Neuronal stem cell (in vitro differentiated cells): ENCODE measurements around the gene HTRA3.

ENCODE experiments used
- DNase-seq: peaks from one replicate; pipeline ENCODE4 v3.0.0-alpha.2; 2013; ENCODE audit warnings: low spot score
- H2AFZ ChIP-seq: one replicate; pipeline ENCODE4 v1.6.1; 2013; ENCODE audit warnings: mild to moderate bottlenecking, low read length, inconsistent platforms
- H2AK5ac ChIP-seq: 2 replicates; pipeline ENCODE4 v1.6.1; 2013; ENCODE audit warnings: low read depth, mild to moderate bottlenecking, inconsistent platforms, low read length, moderate library complexity, mixed read lengths
- H2BK120ac ChIP-seq: 2 replicates; pipeline ENCODE4 v1.6.1; 2013; ENCODE audit warnings: low read depth, mild to moderate bottlenecking, inconsistent platforms, low read length, moderate library complexity, mixed read lengths
- H2BK12ac ChIP-seq: one replicate; pipeline ENCODE4 v1.6.1; 2013; ENCODE audit warnings: low read length, inconsistent platforms
- H2BK15ac ChIP-seq: 2 replicates; pipeline ENCODE4 v1.6.1; 2013; ENCODE audit warnings: mild to moderate bottlenecking, low read length, inconsistent platforms, mixed read lengths
- H2BK5ac ChIP-seq: one replicate; pipeline ENCODE4 v1.6.1; 2013; ENCODE audit warnings: inconsistent platforms, mild to moderate bottlenecking, low read length, moderate library complexity
- H3K14ac ChIP-seq: one replicate; pipeline ENCODE4 v1.6.1; 2013; ENCODE audit warnings: low read length, inconsistent platforms
- H3K18ac ChIP-seq: 2 replicates; pipeline ENCODE4 v1.6.1; 2013; ENCODE audit warnings: low read length, inconsistent platforms
- H3K23ac ChIP-seq: 2 replicates; pipeline ENCODE4 v1.6.1; 2013; ENCODE audit warnings: low read depth, mild to moderate bottlenecking, mixed read lengths, low read length, inconsistent platforms; ENCODE audit not compliant: poor library complexity
- H3K27ac ChIP-seq: replicated peaks from 3 replicates; pipeline ENCODE4 v1.5.1; 2013; ENCODE audit warnings: low read length, inconsistent platforms
- H3K27me3 ChIP-seq, 3 experiments: 2 replicates each; pipeline ENCODE4 v1.6.1; 2013; ENCODE audit warnings: low read length in 3 of 3, mild to moderate bottlenecking in 2 of 3, inconsistent platforms in 1 of 3, low read depth in 1 of 3, mixed read lengths in 1 of 3, moderate library complexity in 1 of 3; ENCODE audit not compliant: control insufficient read depth in 3 of 3, insufficient read depth in 3 of 3
- H3K36me3 ChIP-seq, 2 donors: replicated peaks in 1 of 2; 2 replicates each; pipeline ENCODE4 v1.6.1; 2013; ENCODE audit warnings: low read length in 2 of 2; ENCODE audit not compliant: control insufficient read depth in 2 of 2, insufficient read depth in 2 of 2
- H3K4ac ChIP-seq: 2 replicates; pipeline ENCODE4 v1.6.1; 2013; ENCODE audit warnings: inconsistent platforms, mild to moderate bottlenecking, low read length, moderate library complexity
- H3K4me1 ChIP-seq, 2 donors: 1 replicate in 1 of 2; 2 replicates in 1 of 2; pipeline ENCODE4 v1.6.1; 2013; ENCODE audit warnings: low read length in 2 of 2, low read depth in 1 of 2; ENCODE audit not compliant: control insufficient read depth in 2 of 2, insufficient read depth in 1 of 2
- H3K4me2 ChIP-seq: one replicate; pipeline ENCODE4 v1.6.1; 2013; ENCODE audit warnings: mild to moderate bottlenecking, low read length, inconsistent platforms; ENCODE audit not compliant: insufficient read depth, poor library complexity, severe bottlenecking
- H3K4me3 ChIP-seq, 2 donors: 2 replicates each; pipeline ENCODE4 v1.5.1; 2013; ENCODE audit warnings: low read length in 2 of 2, mild to moderate bottlenecking in 2 of 2, inconsistent platforms in 1 of 2, moderate library complexity in 1 of 2
- H3K79me1 ChIP-seq: one replicate; pipeline ENCODE4 v1.6.1; 2013; ENCODE audit warnings: low read depth, mild to moderate bottlenecking, inconsistent platforms, low read length, moderate library complexity
- H3K9ac ChIP-seq: one replicate; pipeline ENCODE4 v1.6.1; 2013; ENCODE audit warnings: mild to moderate bottlenecking, low read depth, low read length, inconsistent platforms; ENCODE audit not compliant: poor library complexity
- H3K9me3 ChIP-seq, 2 donors: replicated peaks in 1 of 2; 2 replicates each; pipeline versions ENCODE3 to v1.6.1; 2013; ENCODE audit warnings: low read length in 2 of 2, mild to moderate bottlenecking in 2 of 2, inconsistent platforms in 1 of 2, low read depth in 1 of 2, mixed read lengths in 1 of 2, moderate library complexity in 1 of 2; ENCODE audit not compliant: control insufficient read depth in 2 of 2, insufficient read depth in 1 of 2
- H4K8ac ChIP-seq: one replicate; pipeline ENCODE4 v1.6.1; 2013; ENCODE audit warnings: low read depth, mild to moderate bottlenecking, inconsistent platforms, low read length, moderate library complexity
- H4K91ac ChIP-seq: one replicate; pipeline ENCODE4 v1.6.1; 2013; ENCODE audit warnings: low read length, low read depth, mild to moderate bottlenecking, inconsistent platforms; ENCODE audit not compliant: poor library complexity
- WGBS, 2 donors: extraction: QIAGEN DNeasy Blood & Tissue Kit; methylation state at CpG; one replicate each; pipeline ENCODE4 v1.1.7; 2013; ENCODE audit warnings: missing lambda C conversion rate in 2 of 2, mixed read lengths in 1 of 2; ENCODE audit not compliant: insufficient read length in 2 of 2, insufficient replicate concordance in 1 of 2; ENCODE audit errors: extremely low coverage in 2 of 2; 5-methylcytosine and 5-hydroxymethylcytosine counted together

Gene HTRA3

GRCh38 chr4:8266088-8266487 lies 3.5 kb upstream of the HTRA3 start:
- H3K9ac ChIP-seq = no peak overlapping the region
- no peak overlapping the region for H2AFZ ChIP-seq
- H3K27ac ChIP-seq = no peak overlapping the region
- peaks cover 0 to 60% (median 18%) of the 10 kb centered on the region in 3 experiments for H3K27me3 ChIP-seq
- H4K91ac ChIP-seq = no peak overlapping the region
- no peaks in the 10 kb centered on the region for H3K79me1 ChIP-seq
- no peaks in the 10 kb centered on the region for H3K36me3 ChIP-seq
- no peak overlapping the region for H3K4ac ChIP-seq
- H3K23ac ChIP-seq = no peak overlapping the region
- no CpG with 5 or more reads among the region's 6 CpGs for WGBS, 2 donors
- H2BK5ac ChIP-seq = no peak overlapping the region
- no peaks in the 10 kb centered on the region for H3K9me3 ChIP-seq
- no peak overlapping the region for H2BK120ac ChIP-seq
- H3K4me3 ChIP-seq = no peak overlapping the region
- no peak overlapping the region for H4K8ac ChIP-seq
- H3K18ac ChIP-seq = no peak overlapping the region
- H2BK12ac ChIP-seq = no peak overlapping the region
- no peak overlapping the region for H3K4me2 ChIP-seq
- H2AK5ac ChIP-seq = no peak overlapping the region
- DNase-seq = no peak
- H2BK15ac ChIP-seq = no peak overlapping the region
- peaks cover 7% of the 10 kb centered on the region in 2 donors for H3K4me1 ChIP-seq
- H3K14ac ChIP-seq = no peak overlapping the region

- H3K4me3 ChIP-seq = no peak overlapping the region
- H2AK5ac ChIP-seq = peak overlapping the region; percentile 17
- H3K23ac ChIP-seq = no peak overlapping the region
- H4K8ac ChIP-seq = no peak overlapping the region
- no peak overlapping the region for H3K4ac ChIP-seq
- H2BK12ac ChIP-seq = no peak overlapping the region
- no peak overlapping the region for H3K9ac ChIP-seq
- no peaks in the 10 kb centered on the region for H3K36me3 ChIP-seq
- no peak overlapping the region for H2BK5ac ChIP-seq
- no peak overlapping the region for H2BK120ac ChIP-seq
- WGBS, 2 donors = no CpG with 5 or more reads among the region's 8 CpGs
- no peak for DNase-seq
- H3K9me3 ChIP-seq = no peaks in the 10 kb centered on the region
- peak overlapping the region; percentile 5 for H3K18ac ChIP-seq
- H2AFZ ChIP-seq = no peak overlapping the region
- H2BK15ac ChIP-seq = no peak overlapping the region
- H3K27me3 ChIP-seq = peaks cover 0 to 63% (median 21%) of the 10 kb centered on the region in 3 experiments
- peaks cover 7% of the 10 kb centered on the region in 2 donors for H3K4me1 ChIP-seq
- no peaks in the 10 kb centered on the region for H3K79me1 ChIP-seq
- no peak overlapping the region for H4K91ac ChIP-seq
- no peak overlapping the region for H3K4me2 ChIP-seq
- H3K14ac ChIP-seq = peak overlapping the region; percentile 26
- H3K27ac ChIP-seq = no peak overlapping the region
Measured at GRCh38 chr4:8266508-8266907, 3.0 kb upstream of the HTRA3 start.

GRCh38 chr4:8267077-8267476 lies 2.5 kb upstream of the HTRA3 start:
- WGBS, 2 donors = no CpG with 5 or more reads among the region's 13 CpGs
- Histone ChIP-seq H3K27ac (no peak overlapping the region), H3K9ac (no peak overlapping the region), H3K4me2 (no peak overlapping the region), H3K23ac (no peak overlapping the region), H3K4me3 (no peak overlapping the region), H3K79me1 (no peaks in the 10 kb centered on the region), H3K14ac (no peak overlapping the region), H2BK5ac (no peak overlapping the region), H3K36me3 (no peaks in the 10 kb centered on the region), H3K9me3 (no peaks in the 10 kb centered on the region), H2AK5ac (peak overlapping the region; percentile 37), H2AFZ (no peak overlapping the region), H3K18ac (peak overlapping the region; percentile 61), H2BK12ac (no peak overlapping the region), H4K91ac (no peak overlapping the region), H4K8ac (no peak overlapping the region), H3K4ac (no peak overlapping the region), H3K4me1 (peaks cover 7% of the 10 kb centered on the region in 2 donors), H2BK120ac (no peak overlapping the region), H2BK15ac (peak overlapping the region; percentile 59), H3K27me3 (peaks cover 0 to 69% (median 23%) of the 10 kb centered on the region in 3 experiments)
- peak; percentile 35 for DNase-seq

- Histone ChIP-seq H2BK5ac (no peak overlapping the region), H3K27ac (no peak overlapping the region), H2BK15ac (no peak overlapping the region), H3K79me1 (no peaks in the 10 kb centered on the region), H3K36me3 (no peaks in the 10 kb centered on the region), H3K18ac (no peak overlapping the region), H3K4me1 (peaks cover 1 to 4% of the 10 kb centered on the region in 2 donors), H2BK120ac (no peak overlapping the region), H2BK12ac (no peak overlapping the region), H3K14ac (no peak overlapping the region), H2AFZ (no peak overlapping the region), H4K91ac (no peak overlapping the region), H2AK5ac (no peak overlapping the region), H3K4me2 (no peak overlapping the region), H3K4me3 (no peak overlapping the region), H3K9ac (no peak overlapping the region), H3K9me3 (no peaks in the 10 kb centered on the region), H3K23ac (no peak overlapping the region), H3K4ac (no peak overlapping the region), H3K27me3 (peaks cover 0 to 74% (median 23%) of the 10 kb centered on the region in 3 experiments), H4K8ac (no peak overlapping the region)
- no CpG with 5 or more reads among the region's 7 CpGs for WGBS, 2 donors
- DNase-seq = no peak
Measured at GRCh38 chr4:8268211-8268610, 1.3 kb upstream of the HTRA3 start.
